Measurements from ENCODE around the gene JAK3. TPM values are rescaled to one million over a fixed set of nuclear protein-coding genes. Genes with fewer than 3 reads are reported as not detected.
"Not testable (repeated sequence)": the region's sequence is repeated elsewhere in the genome, so short reads cannot be mapped to it uniquely, and the experiment has no call there.

The JAK3 gene
- total and polyA plus RNA-seq, 2 of the 4 experiments (the other 2 are of a cell fraction), result 0.36 to 1.5 TPM

GRCh38 chr19:17783721-17784120, 64.1 kb downstream of the JAK3 start:
- DNase-seq; H2BK20ac ChIP-seq (ENCODE audit: low read depth, low read length); dilution Hi-C loops (cut with HindIII; ENCODE audit: low sequenced_read_pairs, unreplicated experiment): not testable (repeated sequence)

More at GRCh38 chr19:17783721-17784120, 64.1 kb downstream of the JAK3 start:
- H3K79me1 ChIP-seq (ENCODE audit: low read depth in 1 of 2, low read length in 2 of 2); H4K91ac ChIP-seq (ENCODE audit: insufficient read depth, low read depth, low read length); H2BK120ac ChIP-seq (ENCODE audit: low read depth, low read length); H4K5ac ChIP-seq (ENCODE audit: low read depth, low read length); ATAC-seq (ENCODE audit: low read depth); H4K8ac ChIP-seq (ENCODE audit: low read depth in 2 of 2, low read length in 2 of 2); H3K27ac ChIP-seq (ENCODE audit: insufficient read depth, low read length); H3K27me3 ChIP-seq (ENCODE audit: control insufficient read depth, insufficient read depth, low read length); H3K4me1 ChIP-seq (ENCODE audit: control insufficient read depth, insufficient read depth, low read length); H3K4ac ChIP-seq (ENCODE audit: low read depth, low read length); H3K18ac ChIP-seq (ENCODE audit: low read depth, low read length); H3K36me3 ChIP-seq (ENCODE audit: control insufficient read depth, insufficient read depth, low read length); H3K9me3 ChIP-seq (ENCODE audit: control insufficient read depth, insufficient read depth, low read length); H2BK5ac ChIP-seq (ENCODE audit: low read depth, low read length, poor library complexity, severe bottlenecking); H3K56ac ChIP-seq (ENCODE audit: extremely low read depth, insufficient read depth, low read length); H3K4me2 ChIP-seq (ENCODE audit: low read depth, low read length); POLR2A ChIA-PET (ENCODE audit: unreplicated experiment); H2AK9ac ChIP-seq (replicated peaks; ENCODE audit: low read depth, low read length, poor library complexity); BruUV-seq (replicated peaks); H3K9me1 ChIP-seq (ENCODE audit: insufficient read depth, low read length); CTCF ChIA-PET; H3K4me3 ChIP-seq (ENCODE audit: insufficient read depth, low read depth, low read length); H2AK5ac ChIP-seq (ENCODE audit: low read depth, low read length); H2AFZ ChIP-seq (replicated peaks; ENCODE audit: low read length, poor library complexity); H3K14ac ChIP-seq (replicated peaks; ENCODE audit: low read depth, low read length); H4K20me1 ChIP-seq (ENCODE audit: insufficient read depth, low read length); in situ Hi-C loops (cut with MboI; ENCODE audit: low sequenced_read_pairs); H3K23ac ChIP-seq (ENCODE audit: low read depth, low read length); H2BK15ac ChIP-seq (ENCODE audit: low read depth, low read length); H3K9ac ChIP-seq (ENCODE audit: low read depth, low read length): not testable (repeated sequence)
- intact Hi-C loops (cut with micrococcal nuclease), result loop anchor here (2.0 to 10.0 kb wide), 2 partner anchors 45 to 71 kb away; partner anchors contain the start of gene RPL18A
- WGBS, 2 experiments (ENCODE audit: extremely low coverage in 2 of 2, insufficient read length in 1 of 2), result no CpG with 5 or more reads among the region's 5 CpGs
